T47D (cell line): ENCODE data around the gene FAM184A.
"Not testable (repeated sequence)": the region's sequence is repeated elsewhere in the genome, so short reads cannot be mapped to it uniquely, and the experiment has no call there.

Experiments used
- DNase-seq, 2 experiments: peaks; one replicate each; pipeline versions ENCODE4 v3.0.0 to v3.0.0-alpha.2; 2011 to 2012; ENCODE audit warnings: low read depth in 1 of 2, low spot score in 1 of 2
- JUND ChIP-seq: IDR thresholded peaks from 2 replicates; pipeline ENCODE4 v1.6.1; 2012; ENCODE audit warnings: low read depth
- in situ Hi-C: cut with HindIII; loops from 2 replicates; pipeline ENCODE4 v1.10.0; 2016; ENCODE audit warnings: low sequenced_read_pairs, low pct_unique_long_range_greater_than_20kb

Gene FAM184A

GRCh38 chr6:119036081-119036480, 42.4 kb downstream of the FAM184A start:
- in situ Hi-C loops, result no loop called here
- no peak for TF ChIP-seq JUND
- DNase-seq, result no peak

GRCh38 chr6:119035459-119035858, 43.0 kb downstream of the FAM184A start:
- no peak for TF ChIP-seq JUND
- no peak for DNase-seq
- in situ Hi-C loops, result no loop called here

DNA sequence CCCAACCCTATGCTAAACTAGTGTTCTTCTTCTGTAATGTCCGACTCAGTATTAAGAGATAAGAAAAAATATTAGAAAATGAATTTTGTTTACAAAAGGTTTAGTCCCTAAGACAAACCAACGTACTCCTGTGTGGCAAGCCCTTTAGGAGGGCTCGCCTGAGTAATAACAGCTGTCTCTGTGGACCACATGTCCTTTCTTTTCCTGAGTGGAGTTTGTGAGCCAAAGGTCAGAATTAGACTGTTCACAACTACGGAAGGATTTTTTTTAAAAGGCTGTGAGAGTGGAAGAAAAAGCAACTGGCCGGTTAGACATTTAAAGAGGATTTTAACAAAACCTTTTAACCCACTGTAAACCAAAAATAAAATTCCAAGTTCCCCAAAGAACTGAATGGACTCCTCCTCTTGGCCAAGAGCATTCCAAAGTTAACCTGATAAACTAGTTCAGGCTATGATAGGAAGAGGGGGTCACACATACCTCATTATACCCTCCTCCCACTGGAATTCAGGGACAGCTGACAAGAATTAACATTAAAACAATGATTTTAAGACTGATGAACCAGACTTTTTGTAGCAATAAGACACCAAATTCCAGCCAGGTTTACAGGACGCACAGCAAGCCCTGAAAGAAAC, 43.5 kb downstream of the FAM184A start:
- in situ Hi-C loops, result no loop called here

GRCh38 chr6:119032428-119032827, 46.0 kb downstream of the FAM184A start:
- no peak for DNase-seq
- TF ChIP-seq JUND, result no peak
- in situ Hi-C loops, result no loop called here

More for the DNA sequence above, 43.5 kb downstream of the FAM184A start:
- DNase-seq, result no peak
- TF ChIP-seq JUND, result no peak

GRCh38 chr6:119030759-119031158, 47.7 kb downstream of the FAM184A start:
- TF ChIP-seq JUND, result no peak
- no peak for DNase-seq
- in situ Hi-C loops, result no loop called here

DNA sequence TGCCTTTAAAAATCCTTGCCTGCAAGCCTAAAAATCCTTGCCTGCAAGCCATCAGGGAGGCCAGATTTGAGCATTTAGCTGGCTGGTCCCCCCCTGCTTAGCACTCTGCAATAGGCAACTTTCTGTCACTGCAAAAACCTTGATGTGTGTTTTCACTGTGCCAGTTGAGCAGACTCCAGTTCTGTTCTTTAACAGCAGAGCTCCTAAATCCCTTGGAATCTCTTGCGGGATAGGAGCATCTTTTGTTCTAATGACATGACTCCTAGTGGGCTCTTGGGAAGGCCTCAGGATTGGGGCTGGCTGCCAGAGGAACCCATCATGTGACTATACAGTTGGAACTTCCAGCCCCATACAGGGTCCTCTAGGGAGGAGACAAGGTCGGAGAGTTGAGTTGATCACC, 50.4 kb downstream of the FAM184A start:
- in situ Hi-C loops, result no loop called here
- no peak for TF ChIP-seq JUND

GRCh38 chr6:119027465-119027864, 51.0 kb downstream of the FAM184A start:
- no peak for TF ChIP-seq JUND
- in situ Hi-C loops, result no loop called here
- peak; percentile 3 to 35 for DNase-seq

More for the DNA sequence above, 50.4 kb downstream of the FAM184A start:
- no peak for DNase-seq

DNA sequence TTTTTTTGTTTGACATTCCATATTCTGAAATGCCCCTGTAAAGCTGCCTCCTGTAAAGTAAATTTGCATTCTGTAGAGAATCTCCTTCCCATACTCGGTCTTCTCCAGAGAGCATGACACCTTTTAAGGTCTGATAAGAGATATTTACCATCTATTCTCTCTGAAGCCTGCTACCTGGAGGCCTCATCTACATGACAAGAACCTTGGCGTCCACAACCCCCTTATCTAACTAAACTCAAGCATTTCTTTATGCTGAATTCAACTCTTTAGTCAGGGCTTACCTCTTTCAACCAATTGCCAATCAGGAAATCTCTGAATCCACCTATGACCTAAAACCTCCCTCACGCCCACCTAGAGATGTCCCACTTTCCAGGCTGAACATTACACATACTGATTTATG, 51.6 kb downstream of the FAM184A start:
- DNase-seq, result no peak
- in situ Hi-C loops, result no loop called here
- TF ChIP-seq JUND, result no peak

DNA sequence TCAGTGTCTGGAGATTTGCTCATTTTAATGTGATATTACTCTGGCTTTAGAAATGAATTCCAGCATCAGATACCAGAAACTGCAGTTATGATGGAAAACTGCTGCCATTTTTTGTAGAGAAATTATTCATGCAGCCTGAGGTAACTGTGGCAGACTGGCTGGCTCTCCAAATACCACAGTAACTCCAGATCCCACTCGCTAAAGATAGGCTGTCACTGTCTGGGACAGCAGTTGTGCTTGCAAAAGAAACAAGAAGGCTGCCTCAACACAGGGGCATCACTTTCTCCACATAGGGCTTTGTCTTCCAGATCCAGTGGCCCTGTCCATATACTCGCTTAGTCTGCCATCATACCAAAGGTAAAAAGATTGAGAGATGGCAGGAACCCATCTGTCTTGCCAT, 52.7 kb downstream of the FAM184A start:
- DNase-seq, result no peak
- in situ Hi-C loops, result no loop called here
- TF ChIP-seq JUND, result no peak

GRCh38 chr6:119024111-119024510, 54.4 kb downstream of the FAM184A start:
- in situ Hi-C loops, result no loop called here

GRCh38 chr6:119022796-119023195, 55.7 kb downstream of the FAM184A start:
- no peak for TF ChIP-seq JUND
- in situ Hi-C loops, result no loop called here
- DNase-seq, result no peak

More at GRCh38 chr6:119024111-119024510, 54.4 kb downstream of the FAM184A start:
- no peak for DNase-seq
- no peak for TF ChIP-seq JUND

DNA sequence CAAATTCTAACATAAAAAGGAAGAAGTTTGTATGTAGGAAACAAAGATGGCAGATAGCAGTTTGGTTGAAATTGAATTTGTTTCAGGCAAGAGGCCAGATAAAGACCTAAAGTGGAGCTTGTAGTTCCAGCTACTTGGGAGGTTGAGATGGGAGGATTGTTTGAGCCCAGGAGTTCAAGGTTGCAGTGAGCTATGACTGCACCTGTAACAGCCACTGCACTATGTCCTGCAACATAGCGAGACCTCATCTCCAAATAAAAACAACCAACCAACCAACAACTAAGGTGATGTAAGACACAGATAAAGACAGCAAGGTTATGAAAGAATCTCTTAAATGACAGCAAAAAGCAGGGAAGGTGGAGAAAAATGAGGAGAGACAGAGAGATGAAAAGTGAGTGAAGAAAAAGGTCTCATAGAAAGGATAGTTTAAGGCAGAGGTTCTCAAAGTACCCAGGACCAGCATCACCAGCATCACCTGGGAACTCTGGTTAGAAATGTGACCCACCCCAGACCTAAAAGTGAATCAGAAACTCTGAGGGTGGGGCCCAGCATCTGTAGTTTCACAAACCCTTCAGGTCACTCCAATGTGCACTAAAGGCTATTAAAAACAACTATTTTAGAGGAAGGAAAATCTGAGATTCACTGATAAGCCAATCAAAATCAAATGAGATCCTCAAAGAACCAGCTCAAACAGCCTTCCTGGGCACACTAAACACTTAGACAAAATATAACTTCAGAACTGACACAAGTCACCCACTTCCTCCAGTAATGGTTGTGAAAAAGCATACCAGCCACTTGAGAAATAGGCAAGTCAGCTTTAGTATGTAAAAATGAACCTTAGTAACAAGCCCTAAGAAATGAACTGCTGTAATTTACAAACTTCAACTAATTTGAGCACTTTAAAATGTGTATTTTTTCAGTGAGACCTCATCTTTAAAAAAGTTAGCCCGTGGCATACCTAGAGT, 57.6 kb downstream of the FAM184A start:
- no peak for DNase-seq
- no peak for TF ChIP-seq JUND
- in situ Hi-C loops, result no loop called here

GRCh38 chr6:119015165-119015564, 63.3 kb downstream of the FAM184A start:
- in situ Hi-C loops, DNase-seq: not testable (repeated sequence)

DNA sequence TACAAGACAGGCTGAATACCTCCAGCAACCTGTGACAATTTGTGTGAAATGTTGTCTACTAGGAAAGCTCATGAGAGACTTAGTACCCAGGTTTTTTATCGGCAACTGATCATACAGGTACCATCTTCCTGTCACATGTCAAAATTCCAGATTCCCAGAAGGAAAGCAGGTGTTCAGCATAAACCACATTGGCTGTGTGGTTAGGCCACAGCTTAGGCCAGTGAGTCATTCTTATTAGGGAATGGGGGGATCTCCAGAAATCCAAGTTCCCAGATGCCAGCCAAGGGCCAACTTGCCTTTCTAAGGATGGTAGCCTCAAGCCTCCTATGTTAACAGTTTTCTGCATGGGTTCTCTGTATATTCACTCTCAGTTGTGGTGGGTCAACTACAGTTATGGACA, 65.9 kb downstream of the FAM184A start:
- in situ Hi-C loops, result no loop called here
- DNase-seq, result no peak
- TF ChIP-seq JUND, result no peak

- DNase-seq, in situ Hi-C loops: not testable (repeated sequence)
These were observed 69.2 kb downstream of the FAM184A start for GRCh38 chr6:119009266-119009665.
